PC-9 (cell line): ENCODE data around the gene TADA2B.

Experiments used
- EZH2 ChIP-seq: fragments of 200-600 bp; sonication (generic); IDR thresholded peaks from 2 replicates; pipeline ENCODE4 v1.8.0; 2017; ENCODE audit warnings: antibody characterized with exemption, low read depth
- TF ChIP-seq, protein P1 (sequence below): fragments of 200-600 bp; sonication (generic); conservative IDR thresholded peaks from 2 replicates; pipeline ENCODE4 v1.6.1; 2017; ENCODE audit warnings: mixed run types, antibody characterized with exemption, mild to moderate bottlenecking, moderate library complexity

GRCh38 chr4:7103031-7103606, 59.9 kb downstream of the TADA2B start:
- TF ChIP-seq, protein P1, sequence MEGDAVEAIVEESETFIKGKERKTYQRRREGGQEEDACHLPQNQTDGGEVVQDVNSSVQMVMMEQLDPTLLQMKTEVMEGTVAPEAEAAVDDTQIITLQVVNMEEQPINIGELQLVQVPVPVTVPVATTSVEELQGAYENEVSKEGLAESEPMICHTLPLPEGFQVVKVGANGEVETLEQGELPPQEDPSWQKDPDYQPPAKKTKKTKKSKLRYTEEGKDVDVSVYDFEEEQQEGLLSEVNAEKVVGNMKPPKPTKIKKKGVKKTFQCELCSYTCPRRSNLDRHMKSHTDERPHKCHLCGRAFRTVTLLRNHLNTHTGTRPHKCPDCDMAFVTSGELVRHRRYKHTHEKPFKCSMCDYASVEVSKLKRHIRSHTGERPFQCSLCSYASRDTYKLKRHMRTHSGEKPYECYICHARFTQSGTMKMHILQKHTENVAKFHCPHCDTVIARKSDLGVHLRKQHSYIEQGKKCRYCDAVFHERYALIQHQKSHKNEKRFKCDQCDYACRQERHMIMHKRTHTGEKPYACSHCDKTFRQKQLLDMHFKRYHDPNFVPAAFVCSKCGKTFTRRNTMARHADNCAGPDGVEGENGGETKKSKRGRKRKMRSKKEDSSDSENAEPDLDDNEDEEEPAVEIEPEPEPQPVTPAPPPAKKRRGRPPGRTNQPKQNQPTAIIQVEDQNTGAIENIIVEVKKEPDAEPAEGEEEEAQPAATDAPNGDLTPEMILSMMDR = no peak
- no peak for TF ChIP-seq EZH2
